Dermis blood vessel endothelial cell (primary cell): ENCODE data around the gene VIT. TPM values are rescaled to one million over a fixed set of nuclear protein-coding genes. Genes with fewer than 3 reads are reported as not detected.

Source experiments
- DNase-seq: peaks from one replicate; pipeline ENCODE4 v3.0.0; 2010
- total RNA-seq: library from RNA; depleted of rRNA; stranded (reverse); fragments of >200 nt; gene quantifications from 2 replicates; pipeline ENCODE4 v1.2.3, GENCODE V29; 2014

Gene VIT
- total RNA-seq, 1 donor from 2014 or later: not detected

- DNase-seq: no peak
These were observed 75.2 kb downstream of the VIT start for GRCh38 chr2:36771671-36772070.

GRCh38 chr2:36773947-36774346 is 77.4 kb downstream of the VIT start:
- no peak for DNase-seq

- DNase-seq: no peak
These were observed 78.8 kb downstream of the VIT start for GRCh38 chr2:36775261-36775660.

- DNase-seq: no peak
These were observed 79.3 kb downstream of the VIT start for GRCh38 chr2:36775806-36776205.

GRCh38 chr2:36777272-36777671 is 80.8 kb downstream of the VIT start:
- DNase-seq: no peak

- no peak for DNase-seq
These were observed 81.3 kb downstream of the VIT start for GRCh38 chr2:36777788-36778187.

GRCh38 chr2:36779462-36779861 is 83.0 kb downstream of the VIT start:
- no peak for DNase-seq

- peak; percentile 75 for DNase-seq
These were observed 83.8 kb downstream of the VIT start for GRCh38 chr2:36780231-36780839.

- peak; percentile 15 for DNase-seq
These were observed 85.6 kb downstream of the VIT start for GRCh38 chr2:36781907-36782720.

- no peak for DNase-seq
These were observed 86.7 kb downstream of the VIT start for GRCh38 chr2:36783246-36783645.

- DNase-seq: peak; percentile 78
These were observed 88.8 kb downstream of the VIT start for GRCh38 chr2:36785179-36785795.

GRCh38 chr2:36789181-36789804 is 92.8 kb downstream of the VIT start:
- no peak for DNase-seq

- DNase-seq: no peak
These were observed 96.4 kb downstream of the VIT start for GRCh38 chr2:36792951-36793350.

GRCh38 chr2:36797324-36798070 is 101.0 kb downstream of the VIT start:
- no peak for DNase-seq

- DNase-seq: no peak
These were observed 102.2 kb downstream of the VIT start for GRCh38 chr2:36798724-36799123.

- DNase-seq: no peak
These were observed 103.9 kb downstream of the VIT start for GRCh38 chr2:36800381-36800780.

GRCh38 chr2:36801088-36801487 is 104.6 kb downstream of the VIT start:
- DNase-seq: no peak

- no peak for DNase-seq
These were observed 106.4 kb downstream of the VIT start for GRCh38 chr2:36802952-36803351.

GRCh38 chr2:36805635-36806224 is 109.2 kb downstream of the VIT start:
- no peak for DNase-seq

GRCh38 chr2:36807223-36807886 is 110.8 kb downstream of the VIT start:
- no peak for DNase-seq

- no peak for DNase-seq
These were observed 112.0 kb downstream of the VIT start for GRCh38 chr2:36808386-36809068.
